Measurements from ENCODE around the gene HRH4.

Gene HRH4

DNA sequence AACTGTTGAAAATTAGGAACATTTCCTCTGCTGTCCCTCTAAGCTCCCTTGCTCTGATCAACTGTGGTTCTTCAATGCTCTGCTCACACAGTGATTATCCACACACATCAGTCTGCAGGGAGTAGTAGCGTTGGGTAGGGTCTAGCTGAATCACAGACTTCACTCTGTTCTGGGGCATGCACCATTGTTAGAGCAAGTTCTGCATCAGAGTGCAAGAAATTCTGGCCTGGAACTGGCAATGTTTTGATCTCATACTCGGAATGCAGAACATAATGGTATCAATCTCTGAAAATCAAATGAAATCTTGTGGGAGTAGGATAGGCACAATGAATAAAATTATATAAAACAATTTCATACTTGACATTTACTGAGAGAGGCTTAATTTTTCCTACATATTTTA lies 55.3 kb downstream of the HRH4 start:
- DNase-seq: no peak

DNA sequence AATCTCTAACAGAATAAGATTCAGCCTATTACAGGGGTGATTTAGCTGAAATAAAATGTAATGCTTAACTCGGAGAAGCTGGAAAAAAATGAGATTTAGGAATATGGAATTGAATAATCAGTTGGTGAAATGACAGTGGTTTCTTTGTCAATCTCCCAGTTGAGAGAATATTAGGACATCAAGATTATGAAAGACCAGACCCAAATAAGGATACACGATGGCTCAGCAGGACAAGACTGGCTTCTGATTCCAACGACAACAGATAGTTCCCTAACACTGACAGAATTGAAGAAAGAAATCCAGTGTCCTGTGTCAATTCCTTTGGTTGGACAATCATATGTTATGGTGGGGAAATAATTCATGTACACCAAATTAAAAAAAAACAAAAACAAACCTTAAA lies 55.8 kb downstream of the HRH4 start:
- no peak for DNase-seq

DNA sequence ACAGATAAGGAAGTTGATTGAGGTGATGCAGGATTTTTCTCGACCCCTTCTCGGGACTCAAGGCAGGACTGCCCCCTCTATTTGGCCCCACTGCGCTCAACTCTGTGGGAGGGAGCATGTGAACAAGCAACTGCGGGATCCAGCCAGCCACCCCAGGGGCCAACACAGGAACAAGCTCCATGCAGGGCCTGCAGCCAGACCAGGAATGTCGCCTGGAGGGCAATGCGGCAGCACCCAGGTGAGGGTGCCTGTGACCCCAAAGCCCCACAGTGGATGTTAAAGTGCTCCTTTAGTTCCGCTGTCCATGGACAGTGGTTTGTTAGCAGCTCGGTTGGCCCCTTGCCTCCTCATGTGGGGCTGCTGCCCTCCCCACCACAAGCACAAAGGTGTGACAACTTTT lies 57.1 kb downstream of the HRH4 start:
- DNase-seq: no peak

DNA sequence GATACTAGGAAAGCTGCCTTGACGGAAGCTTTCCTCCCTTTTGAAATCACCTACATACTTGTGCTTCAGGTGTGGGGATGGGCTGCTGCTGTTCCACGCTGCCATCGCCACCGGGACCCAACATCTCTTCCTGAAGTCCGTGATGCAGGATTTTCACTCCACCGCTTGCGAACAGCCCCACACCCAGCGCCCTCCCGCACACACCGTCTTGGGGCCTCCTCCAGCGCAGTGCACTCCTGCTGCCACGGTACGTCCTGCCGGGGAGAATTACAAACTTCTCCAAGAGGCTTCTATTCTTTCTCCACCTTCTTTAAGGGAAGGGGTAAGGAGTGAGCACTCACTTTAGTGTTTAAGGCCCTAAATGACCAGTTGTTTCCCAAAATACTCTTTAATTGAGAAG lies 58.2 kb downstream of the HRH4 start:
- no peak for DNase-seq

Data from NCI-H1105 (cell line).